GM04504 (cell line): Measurements from ENCODE around the gene REG3A.

ENCODE experiments used
- DNase-seq: peaks from one replicate; pipeline ENCODE4 v3.0.0-alpha.2; 2012; ENCODE audit warnings: low read depth

Gene REG3A

GRCh38 chr2:79159653-79160052 is at the start of gene REG3A:
Gene REG3A, minus strand, starts transcription at chr2:79159753. Its CDS starts 348 bp downstream, at chr2:79159405.
- no peak for DNase-seq

- no peak for DNase-seq
Measured at GRCh38 chr2:79200762-79201161, 41.2 kb upstream of the REG3A start.

- DNase-seq = no peak
Measured at GRCh38 chr2:79191816-79192215, 32.3 kb upstream of the REG3A start.

- no peak for DNase-seq
Measured at GRCh38 chr2:79191081-79191480, 31.5 kb upstream of the REG3A start.

- no peak for DNase-seq
Measured at GRCh38 chr2:79189465-79189864, 29.9 kb upstream of the REG3A start.

GRCh38 chr2:79181617-79182016 is 22.1 kb upstream of the REG3A start:
- no peak for DNase-seq

- DNase-seq = no peak
Measured at GRCh38 chr2:79180092-79180491, 20.5 kb upstream of the REG3A start.

GRCh38 chr2:79179036-79179435 is 19.5 kb upstream of the REG3A start:
- no peak for DNase-seq

- no peak for DNase-seq
Measured at GRCh38 chr2:79178076-79178674, 18.6 kb upstream of the REG3A start.

- no peak for DNase-seq
Measured at GRCh38 chr2:79171348-79171958, 11.9 kb upstream of the REG3A start.

GRCh38 chr2:79162801-79163200 is 3.2 kb upstream of the REG3A start:
- DNase-seq = no peak

- no peak for DNase-seq
Measured at GRCh38 chr2:79162132-79162531, 2.6 kb upstream of the REG3A start.

- DNase-seq = no peak
Measured at GRCh38 chr2:79159030-79159429, 523 bp downstream of the REG3A start.

GRCh38 chr2:79155826-79156476 is 3.6 kb downstream of the REG3A start:
- no peak for DNase-seq

- no peak for DNase-seq
Measured at GRCh38 chr2:79139423-79139822, 20.1 kb downstream of the REG3A start.

- DNase-seq = no peak
Measured at GRCh38 chr2:79138385-79138784, 21.2 kb downstream of the REG3A start.

- no peak for DNase-seq
Measured at GRCh38 chr2:79131687-79132086, 27.9 kb downstream of the REG3A start.

GRCh38 chr2:79129804-79130203 is 29.7 kb downstream of the REG3A start:
- DNase-seq = no peak

- no peak for DNase-seq
Measured at GRCh38 chr2:79129260-79129659, 30.3 kb downstream of the REG3A start.

- no peak for DNase-seq
Measured at GRCh38 chr2:79128406-79128805, 31.1 kb downstream of the REG3A start.

GRCh38 chr2:79125721-79125985 is 33.9 kb downstream of the REG3A start:
- no peak for DNase-seq

GRCh38 chr2:79124907-79125720 is 34.4 kb downstream of the REG3A start:
- DNase-seq = no peak

GRCh38 chr2:79122676-79123075 is 36.9 kb downstream of the REG3A start:
- DNase-seq = no peak
